H1 (cell line): ENCODE data around the gene AMPD1. TPM values are rescaled to one million over a fixed set of nuclear protein-coding genes. Genes with fewer than 3 reads are reported as not detected.

Experiments
- EP300 ChIP-seq, 2 experiments: IDR thresholded peaks; 1 replicate in 1 of 2; 2 replicates in 1 of 2; pipeline ENCODE4 v1.6.1; 2011 to 2012; ENCODE audit warnings: low read depth in 2 of 2, low read length in 2 of 2, mild to moderate bottlenecking in 2 of 2, borderline replicate concordance in 1 of 2, inconsistent platforms in 1 of 2, moderate library complexity in 1 of 2
- SIN3A ChIP-seq, 2 experiments: IDR thresholded peaks in 1 of 2; conservative IDR thresholded peaks in 1 of 2; 2 replicates each; pipeline ENCODE4 v1.6.1; 2011 to 2012; ENCODE audit warnings: low read length in 2 of 2, improper control_type of control experiment in 1 of 2, low read depth in 1 of 2, mild to moderate bottlenecking in 1 of 2
- polyA plus RNA-seq, 7 experiments: library from polyadenylated mRNA; depleted of rRNA in 3 of 7; stranded (reverse) in 5 of 7; unstranded in 2 of 7; fragments of >200 nt in 5 of 7; fragments of 200-250 nt in 2 of 7; gene quantifications; 1 replicate in 5 of 7; 2 replicates in 1 of 7; 4 replicates in 1 of 7; pipeline versions ENCODE4 v1.2.1 to v1.2.3, GENCODE V29; 2011 to 2013; ENCODE audit warnings: missing spikeins in 2 of 7, mixed read lengths in 2 of 7
- total RNA-seq: library from RNA; stranded (reverse); fragmentation: NEBNext Ultra II Directional; extraction: Animal tissue kit (Norgen Biotek cat#: 25700); gene quantifications from 2 replicates; pipeline ENCODE4 v1.2.1, GENCODE V29; 2021

Gene AMPD1
- total and polyA plus RNA-seq, 2 of the 8 experiments (the other 6 are each of a cell fraction or from before 2014, with no cell fraction given) = not detected

- TF ChIP-seq SIN3A (conservative IDR thresholded peaks at IDR 0.05 in 1 of 2, IDR thresholded peaks at IDR 0.05 in 1 of 2; ENCODE audit: low read depth in 1 of 2, low read length in 2 of 2) = no peak
- no peak for TF ChIP-seq EP300 (IDR thresholded peaks at IDR 0.05; ENCODE audit: borderline replicate concordance in 1 of 2, low read depth in 2 of 2, low read length in 2 of 2)
Measured at GRCh38 chr1:114719424-114719787, 24.1 kb upstream of the AMPD1 start (continued).
